ENCODE data around the gene RAMACL.

- TF ChIP-seq CTCF (conservative IDR thresholded peaks at IDR 0.05; ENCODE audit: low read depth, low read length) (no peak), EZH2 (IDR thresholded peaks at IDR 0.05; ENCODE audit: low read length, unreplicated experiment) (no peak)
Measured at GRCh38 chr6:166581091-166581511, 5.4 kb downstream of the RAMACL start.
